GM21390 (cell line): ENCODE data around the gene FBXW2.
A peak's percentile ranks its signal among the peaks of the same experiment; 100 is the strongest.

Source experiments
- ATAC-seq: cut with Tn5 transposase; IDR thresholded peaks from one replicate; pipeline ENCODE4 v1.9.1; 2021; ENCODE audit not compliant: unreplicated experiment

Gene FBXW2

DNA sequence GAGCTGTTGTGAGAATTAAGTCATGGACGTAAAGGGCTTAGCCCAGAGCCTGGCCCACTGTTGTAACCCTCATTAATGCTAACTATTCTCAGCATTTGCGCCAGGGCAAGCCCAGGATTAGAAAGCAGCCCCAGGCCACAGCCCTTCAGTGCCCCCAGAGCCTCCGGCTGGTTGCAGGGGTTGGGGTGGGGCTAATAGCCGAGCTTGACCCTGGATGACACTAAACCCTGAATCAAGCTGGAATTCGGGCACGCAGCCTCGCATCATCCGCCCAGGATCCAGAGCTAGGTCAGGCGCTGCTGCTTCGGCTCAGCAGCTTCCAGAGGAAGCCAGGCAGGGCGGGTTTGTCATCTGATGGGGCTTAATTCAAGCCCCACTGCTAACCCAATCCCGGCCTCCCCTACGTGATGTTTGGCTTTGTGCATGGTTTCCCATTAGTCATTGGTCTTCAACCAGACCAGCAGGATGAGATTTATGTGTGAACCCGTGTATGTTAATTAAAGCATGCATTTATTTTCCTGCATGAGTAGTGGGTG is 77.8 kb downstream of the FBXW2 start:
- ATAC-seq = no peak

GRCh38 chr9:120714846-120715388 is 78.3 kb downstream of the FBXW2 start:
- peak; percentile 31 for ATAC-seq

DNA sequence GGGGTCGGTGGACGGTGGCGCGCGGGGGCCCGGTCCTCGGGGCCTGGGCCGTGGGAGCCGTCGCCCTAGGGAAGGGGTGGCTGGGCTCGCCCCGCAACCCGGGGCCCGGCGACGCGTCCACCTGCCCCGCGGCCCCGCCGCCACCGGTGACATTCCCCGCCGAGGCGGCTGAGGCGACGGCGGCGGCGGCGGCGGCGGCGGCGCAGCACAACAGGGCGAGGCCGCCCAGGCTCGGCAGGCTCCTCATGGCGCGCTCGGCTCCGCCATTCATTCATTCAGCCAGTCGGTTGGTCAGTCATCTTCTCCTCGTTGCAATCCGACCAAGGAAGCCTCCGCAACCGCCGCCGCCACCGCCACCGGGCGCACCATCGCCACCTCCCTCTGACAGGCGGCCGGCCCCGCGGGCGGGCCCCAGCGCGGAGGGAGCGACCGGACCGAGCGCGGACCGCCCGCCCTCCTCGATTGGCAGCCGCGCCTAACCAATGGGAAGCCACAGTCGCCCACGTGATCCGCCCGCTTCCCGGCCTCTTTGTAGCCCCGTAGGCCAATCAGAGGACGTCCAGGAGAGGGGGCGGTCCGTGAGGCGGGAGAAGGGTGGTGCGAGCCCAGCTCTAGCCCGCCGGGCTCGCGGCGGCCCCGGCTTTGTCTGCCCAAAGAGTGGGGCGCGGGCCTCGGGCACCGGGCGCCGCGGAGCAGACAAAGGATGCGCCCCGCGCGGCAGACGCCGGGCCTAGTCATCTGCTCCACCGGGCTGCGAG is 78.9 kb downstream of the FBXW2 start, which contains the start of gene MEGF9:
MEGF9 (minus strand) TSS at position 383 of the 758 bp plus-strand sequence; CDS start at position 271, 112 bp downstream.
- peak; percentile 91 for ATAC-seq

DNA sequence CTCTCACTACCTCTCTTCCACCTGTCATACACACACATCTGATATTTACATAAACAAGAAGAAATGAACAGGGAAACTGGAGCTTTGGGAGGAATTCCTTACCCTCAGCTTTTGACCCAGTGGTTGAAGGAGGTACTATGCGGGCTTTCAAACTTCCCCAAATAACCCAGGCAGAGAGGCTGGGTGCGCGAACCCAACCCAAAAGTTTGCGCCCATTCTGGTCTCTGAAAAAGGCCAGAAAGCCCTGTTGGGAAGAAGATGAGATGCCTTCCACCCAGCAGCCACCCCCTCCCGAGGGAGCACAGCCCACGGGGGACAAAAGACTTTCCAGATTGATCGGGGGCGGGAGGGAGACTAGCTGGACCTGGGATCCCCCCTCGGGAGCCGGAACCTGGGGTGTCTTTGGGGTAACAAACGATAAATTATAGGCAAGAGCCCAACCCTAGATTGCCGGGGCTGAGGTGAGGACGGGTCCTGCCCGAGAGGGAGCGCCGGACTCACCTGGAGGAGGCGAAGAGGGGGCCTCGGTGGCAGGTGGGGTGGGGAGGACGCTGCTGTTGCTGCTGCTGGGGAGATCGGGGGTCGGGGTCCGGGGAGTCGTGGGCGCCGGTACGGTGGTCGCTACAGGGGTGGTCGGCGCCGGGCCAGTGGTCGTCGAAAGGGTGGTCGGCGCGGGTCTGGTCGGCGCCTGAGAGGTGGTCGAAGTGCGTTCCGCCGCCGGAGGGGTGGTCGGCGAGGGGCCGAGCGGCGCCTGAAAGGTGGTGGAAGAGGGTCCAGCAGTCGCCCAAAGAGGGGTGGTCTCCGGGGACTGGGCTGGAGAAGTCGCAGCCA is 79.7 kb downstream of the FBXW2 start:
- ATAC-seq = no peak

- no peak for ATAC-seq
Measured at GRCh38 chr9:120712539-120713031, 80.6 kb downstream of the FBXW2 start.

DNA sequence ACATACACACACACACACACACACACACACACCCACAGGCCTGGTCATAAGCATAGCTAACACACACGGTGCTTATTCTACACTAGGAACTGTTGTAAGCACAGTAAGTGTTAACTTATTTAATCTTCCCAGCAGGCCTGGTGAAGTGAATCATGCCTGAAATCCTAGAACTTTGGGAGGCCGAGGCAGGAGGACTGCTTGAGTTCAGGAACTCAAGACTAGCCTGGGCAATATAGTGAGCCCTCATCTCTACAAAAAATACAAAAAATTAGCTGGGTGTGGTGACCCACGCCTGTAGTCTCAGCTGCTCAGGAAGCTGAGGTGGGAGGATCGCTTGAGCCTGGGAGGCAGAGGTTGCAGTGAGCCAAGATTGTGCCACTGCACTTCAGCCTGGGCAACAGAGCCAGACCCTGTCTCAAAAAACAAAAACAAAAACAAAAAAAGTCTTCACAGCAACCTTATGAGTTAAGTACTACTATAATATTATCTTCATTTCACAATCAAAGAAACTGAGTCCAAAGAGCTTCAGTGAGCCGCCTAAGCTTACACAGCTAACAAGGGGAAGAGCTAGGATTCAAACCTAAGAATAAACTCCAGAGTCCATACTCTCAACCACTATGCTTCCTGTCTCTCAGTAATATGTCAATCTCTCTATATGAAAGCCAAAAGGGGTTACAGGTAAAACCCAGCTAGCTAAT is 81.2 kb downstream of the FBXW2 start:
- ATAC-seq = no peak

GRCh38 chr9:120711354-120711753 is 81.9 kb downstream of the FBXW2 start:
- ATAC-seq = no peak

DNA sequence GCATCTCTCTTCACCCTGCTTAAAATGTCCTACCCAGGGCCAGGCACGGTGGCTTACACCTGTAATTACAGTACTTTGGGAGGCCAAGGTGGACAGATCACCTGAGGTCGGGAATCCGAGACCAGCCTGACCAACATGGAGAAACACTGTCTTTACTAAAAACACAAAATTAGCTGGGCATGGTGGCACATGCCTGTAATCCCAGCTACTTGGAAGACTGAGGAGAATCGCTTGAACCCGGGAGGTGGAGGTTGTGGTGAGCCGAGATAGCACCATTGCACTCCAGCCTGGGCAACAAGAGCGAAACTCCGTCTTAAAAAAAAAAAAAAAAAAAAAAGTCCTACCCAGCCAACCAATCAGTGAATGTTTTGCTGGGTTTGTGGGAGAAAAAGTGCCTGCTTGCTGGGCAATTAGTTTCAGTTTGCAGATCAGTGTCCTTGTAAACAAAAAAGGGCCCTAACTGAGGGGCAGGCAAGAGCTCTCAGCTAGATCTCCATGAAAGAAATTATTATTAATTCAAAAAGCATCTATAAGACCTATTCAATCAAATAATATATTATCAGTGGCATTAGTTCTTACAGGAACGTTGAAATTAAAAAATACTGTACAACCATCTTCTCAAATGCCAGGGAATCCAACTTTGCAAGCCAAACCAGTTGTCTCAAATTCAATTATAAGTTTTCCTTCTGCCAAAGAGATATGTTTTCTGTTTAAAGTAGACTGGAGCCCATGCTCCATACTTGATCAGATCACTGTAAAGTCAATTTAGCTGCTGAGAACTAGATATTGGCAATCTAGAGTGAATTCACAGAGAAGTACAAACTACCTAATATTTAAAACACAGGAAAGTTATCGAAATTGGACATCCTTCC is 82.9 kb downstream of the FBXW2 start:
- no peak for ATAC-seq

DNA sequence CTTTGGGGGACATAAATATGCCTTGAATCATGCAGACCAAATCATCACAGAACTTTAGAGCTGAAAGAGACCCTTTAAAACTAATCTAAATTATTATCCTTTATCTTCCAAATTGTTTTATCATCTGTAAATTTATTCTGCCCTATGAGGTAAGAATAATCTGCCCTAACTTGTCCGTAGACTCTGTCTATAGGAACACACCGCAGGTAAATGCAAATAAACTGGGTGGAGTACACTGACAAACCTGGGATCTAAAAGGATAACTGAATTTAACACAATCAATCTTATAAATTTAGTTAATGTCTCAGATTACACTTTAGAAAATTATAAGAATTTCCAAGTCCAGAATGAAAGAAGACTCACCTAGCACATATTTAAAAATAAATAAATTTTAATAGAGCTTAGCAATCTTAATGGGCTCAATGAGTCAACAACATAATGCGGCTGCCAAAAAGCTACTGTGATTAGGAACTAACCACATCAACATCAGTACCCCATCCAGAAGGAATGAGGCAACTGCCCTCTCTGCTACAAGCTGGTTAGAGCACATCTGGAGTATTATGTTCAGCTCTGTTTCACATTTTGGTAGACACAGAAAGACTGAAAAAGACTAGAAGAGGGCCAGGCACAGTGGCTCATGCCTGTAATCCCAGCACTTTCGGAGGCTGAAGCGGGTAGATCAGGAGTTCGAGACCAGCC is 84.5 kb downstream of the FBXW2 start:
- ATAC-seq = no peak

DNA sequence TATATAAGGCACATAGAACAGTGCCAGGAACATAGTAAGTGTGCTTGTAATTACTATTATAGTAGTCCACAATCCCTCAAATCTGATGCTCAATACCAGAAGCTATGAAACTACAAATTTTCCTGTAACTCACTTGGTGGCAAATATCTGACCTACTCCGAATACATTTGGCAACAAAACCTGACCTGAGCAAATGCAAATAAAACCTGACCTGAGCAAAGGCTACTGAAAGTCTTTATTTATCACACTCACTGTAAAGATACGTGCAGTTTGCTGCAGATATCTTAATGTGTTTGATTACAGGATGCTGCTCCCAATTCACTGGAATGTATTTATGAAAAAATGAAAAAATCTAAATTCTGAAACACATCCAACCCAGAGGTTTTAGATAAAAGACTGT is 86.0 kb downstream of the FBXW2 start:
- ATAC-seq = no peak
